NCI-H82 treated with DMSO at 0.1 percent for 48 hours (cell line): ENCODE results near the gene P2RX7.
"Not testable (repeated sequence)": the region's sequence is repeated elsewhere in the genome, so short reads cannot be mapped to it uniquely, and the experiment has no call there.

Experiments
- DNase-seq: peaks from one replicate; lab custom pipeline; 2025; ENCODE audit not compliant: unreplicated experiment; lab: John Stamatoyannopoulos, UW

The P2RX7 gene

GRCh38 chr12:121133838-121134237 lies 1.2 kb downstream of the P2RX7 start:
- no peak for DNase-seq

- DNase-seq = no peak
Observed at GRCh38 chr12:121135320-121135719, 2.6 kb downstream of the P2RX7 start.

DNA sequence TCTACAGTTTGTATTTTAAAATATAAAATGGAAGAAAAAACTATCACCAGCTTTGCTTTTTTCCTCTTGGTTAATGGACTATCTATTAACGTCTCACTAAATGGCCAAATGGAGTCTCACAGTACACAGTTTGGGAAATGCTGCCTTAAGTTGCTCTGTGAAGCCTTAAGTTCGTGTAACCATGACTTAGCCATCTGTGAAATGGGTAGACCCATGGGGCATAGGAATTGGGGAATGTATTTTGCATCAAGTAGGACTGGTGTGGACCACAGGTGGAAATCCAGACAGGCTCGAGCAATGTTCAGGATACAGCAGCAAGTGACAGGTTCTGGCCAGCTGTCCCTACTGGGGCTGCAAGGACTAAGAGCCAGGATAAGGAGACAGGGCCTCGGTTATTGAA lies 4.8 kb downstream of the P2RX7 start:
- DNase-seq = no peak

DNA sequence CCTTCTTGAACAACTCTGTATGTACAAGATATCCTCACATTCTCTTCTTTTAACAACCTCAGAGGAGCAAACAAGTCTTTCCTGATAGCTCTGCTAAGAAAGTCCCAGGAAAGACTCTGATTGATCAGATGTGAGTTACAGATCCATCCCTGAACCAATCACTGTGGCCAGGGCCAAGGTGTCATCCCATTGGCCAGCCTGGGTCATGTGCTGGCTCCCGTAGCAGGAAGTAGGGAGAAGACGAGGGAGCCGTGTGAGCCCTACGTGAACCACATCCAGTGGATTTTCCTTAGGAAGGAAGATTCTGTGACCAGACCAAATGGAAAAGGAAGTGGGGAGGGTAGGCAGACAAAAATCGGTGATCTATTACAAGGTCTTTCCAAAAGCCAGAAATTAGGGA lies 5.6 kb downstream of the P2RX7 start:
- DNase-seq = no peak

GRCh38 chr12:121139286-121139685 lies 6.6 kb downstream of the P2RX7 start:
- DNase-seq = no peak

GRCh38 chr12:121142171-121142950 lies 9.7 kb downstream of the P2RX7 start:
- DNase-seq = no peak

GRCh38 chr12:121144416-121144914 lies 11.8 kb downstream of the P2RX7 start:
- no peak for DNase-seq

DNA sequence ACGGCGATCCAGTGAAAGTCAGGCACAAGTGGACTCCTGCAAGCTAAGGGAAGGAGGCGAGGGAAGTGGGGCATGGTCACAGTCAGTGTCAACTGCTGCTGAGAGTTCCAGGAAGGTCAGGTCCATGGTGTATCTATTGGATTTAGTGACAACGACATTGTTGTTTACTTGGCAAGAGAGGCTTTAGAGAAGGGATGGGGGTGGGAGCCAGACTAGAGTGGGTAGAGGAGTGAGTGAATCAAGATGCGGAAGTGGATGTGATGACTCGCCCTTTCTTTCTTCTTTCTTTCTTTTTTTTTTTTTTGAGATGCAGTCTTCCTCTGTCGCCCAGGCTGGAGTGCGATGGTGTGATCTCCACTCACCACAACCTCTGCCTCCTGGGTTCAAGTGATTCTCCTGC lies 12.5 kb downstream of the P2RX7 start:
- no peak for DNase-seq

DNA sequence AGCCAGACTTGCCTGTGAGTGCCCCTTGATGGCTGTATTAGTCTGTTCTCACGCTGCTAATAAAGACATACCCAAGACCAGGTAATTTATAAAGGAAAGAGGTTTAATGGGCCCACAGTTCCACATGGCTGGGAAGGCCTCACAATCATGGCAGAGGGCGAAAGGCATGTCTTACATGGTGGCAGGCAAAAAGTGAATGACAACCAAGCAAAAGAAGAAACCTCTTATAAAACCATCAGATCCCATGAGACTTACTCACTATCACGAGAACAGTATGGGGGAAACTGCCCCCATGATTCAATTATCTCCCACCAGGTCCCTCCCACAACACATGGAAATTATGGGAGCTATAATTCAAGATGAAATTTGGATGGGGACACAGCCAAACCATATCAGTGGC lies 16.6 kb downstream of the P2RX7 start:
- not testable (repeated sequence) for DNase-seq

DNA sequence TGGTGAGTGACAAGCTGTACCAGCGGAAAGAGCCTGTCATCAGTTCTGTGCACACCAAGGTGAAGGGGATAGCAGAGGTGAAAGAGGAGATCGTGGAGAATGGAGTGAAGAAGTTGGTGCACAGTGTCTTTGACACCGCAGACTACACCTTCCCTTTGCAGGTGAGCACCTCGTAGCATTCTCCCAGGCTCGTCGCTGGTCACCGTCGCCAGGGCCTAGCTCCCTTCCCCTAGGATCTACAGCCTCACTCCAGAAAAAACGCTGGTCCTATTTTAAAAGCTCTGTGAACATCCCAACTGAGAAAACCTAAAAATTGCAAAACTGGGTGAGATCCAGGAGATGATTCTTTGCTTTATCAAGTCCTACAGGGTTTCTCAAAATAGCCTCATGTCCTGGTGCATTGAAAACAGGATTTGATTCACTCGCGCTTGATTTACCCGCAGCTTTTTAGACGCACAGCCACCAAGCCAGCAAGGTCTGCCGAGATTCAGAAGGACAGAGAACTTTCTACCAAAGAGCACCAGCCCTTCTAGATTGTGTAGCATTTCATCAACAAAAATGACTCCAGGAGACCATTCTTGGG lies 22.2 kb downstream of the P2RX7 start:
- DNase-seq = no peak

DNA sequence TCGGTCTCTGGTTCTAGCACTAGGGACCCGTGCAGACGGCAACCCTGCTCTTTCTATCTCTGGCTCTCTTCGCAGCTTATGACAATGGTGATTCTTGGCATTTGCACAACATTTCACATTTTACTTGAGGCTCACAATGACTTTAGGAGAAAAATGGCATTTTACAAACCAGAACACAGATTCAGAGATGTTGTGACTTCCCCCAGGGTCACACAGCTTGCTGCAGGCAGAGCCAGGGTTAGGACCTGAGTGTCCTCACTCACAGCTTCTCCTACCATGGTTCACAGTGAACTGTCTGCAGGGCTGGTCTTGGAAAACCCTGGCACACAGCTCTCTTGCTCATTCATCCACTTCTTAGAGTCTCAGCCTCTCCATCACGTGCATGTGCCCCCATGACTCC lies 23.7 kb downstream of the P2RX7 start:
- no peak for DNase-seq

- no peak for DNase-seq
Observed at GRCh38 chr12:121158085-121158484, 25.4 kb downstream of the P2RX7 start.

GRCh38 chr12:121158728-121159351 lies 26.2 kb downstream of the P2RX7 start:
- not testable (repeated sequence) for DNase-seq

- DNase-seq = no peak
Observed at GRCh38 chr12:121159467-121160307, 27.0 kb downstream of the P2RX7 start.

DNA sequence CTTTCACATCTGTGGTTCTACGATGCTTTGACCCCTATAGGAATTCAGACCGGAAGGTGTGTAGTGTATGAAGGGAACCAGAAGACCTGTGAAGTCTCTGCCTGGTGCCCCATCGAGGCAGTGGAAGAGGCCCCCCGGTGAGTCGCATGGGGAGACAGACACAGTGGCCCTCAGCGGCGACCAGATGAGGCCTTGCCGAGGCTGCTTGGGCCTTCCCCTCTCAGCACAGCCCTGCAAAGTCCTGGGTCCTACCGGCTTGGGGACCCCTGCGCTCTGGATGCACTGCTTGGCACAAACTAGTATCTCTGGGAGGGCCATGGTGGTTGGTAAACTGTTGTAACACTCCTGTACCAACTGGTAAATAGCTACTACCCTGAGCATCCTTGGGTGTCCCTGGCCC lies 29.7 kb downstream of the P2RX7 start:
- DNase-seq = no peak

DNA sequence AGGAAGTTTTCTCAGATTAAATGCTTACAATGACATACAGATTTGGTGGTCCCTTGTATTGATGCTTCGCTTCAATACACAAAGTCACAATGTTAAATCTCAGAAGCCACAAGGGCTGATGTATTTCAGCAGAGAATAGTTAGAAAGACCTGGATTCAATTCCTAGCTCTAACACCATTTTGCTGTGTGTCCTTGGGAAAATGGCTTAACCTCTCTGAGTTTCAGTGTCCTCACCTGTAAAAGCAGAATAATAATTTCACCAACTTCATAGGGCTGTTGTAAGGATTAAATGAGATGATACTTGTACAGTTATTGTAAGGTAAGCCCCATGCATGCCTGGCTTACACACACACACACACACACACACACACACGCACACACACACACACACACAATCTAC lies 30.3 kb downstream of the P2RX7 start:
- no peak for DNase-seq

DNA sequence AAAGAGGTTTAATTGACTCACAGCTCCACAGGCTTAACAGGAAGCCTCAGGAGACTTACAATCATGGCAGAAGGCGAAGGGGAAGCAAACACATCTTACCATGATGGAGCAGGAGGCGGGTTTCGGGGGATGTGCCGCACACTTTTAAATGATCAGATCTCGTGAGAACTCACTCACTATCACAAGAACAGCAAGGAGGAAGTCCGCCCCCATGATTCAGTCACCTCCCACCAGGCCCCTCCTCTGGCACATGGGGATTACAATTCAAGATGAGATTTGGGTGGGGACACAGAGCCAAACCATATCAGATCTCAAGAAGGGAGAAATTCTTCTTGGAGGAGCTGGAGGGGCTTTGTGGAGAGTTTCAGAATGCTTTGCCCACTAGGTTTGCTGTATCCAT lies 32.2 kb downstream of the P2RX7 start:
- not testable (repeated sequence) for DNase-seq

DNA sequence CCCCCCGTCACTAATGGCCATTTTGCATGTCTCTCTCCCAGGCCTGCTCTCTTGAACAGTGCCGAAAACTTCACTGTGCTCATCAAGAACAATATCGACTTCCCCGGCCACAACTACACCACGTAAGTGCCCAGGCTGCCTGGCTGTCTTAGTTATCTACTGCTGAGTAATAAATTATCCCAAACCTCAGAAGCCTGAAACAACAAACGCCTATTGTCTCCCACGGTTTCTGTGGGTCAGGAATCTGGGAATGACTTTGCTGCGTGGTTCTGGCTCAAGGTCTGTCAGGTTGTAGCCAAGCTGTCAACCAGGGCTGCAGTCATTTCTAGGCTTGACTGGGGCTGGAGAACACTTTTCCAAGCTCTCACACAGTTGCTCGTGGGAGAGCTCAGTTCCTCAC lies 32.6 kb downstream of the P2RX7 start:
- no peak for DNase-seq

- peak; percentile 7 for DNase-seq
Observed at GRCh38 chr12:121166356-121166755, 33.7 kb downstream of the P2RX7 start.

DNA sequence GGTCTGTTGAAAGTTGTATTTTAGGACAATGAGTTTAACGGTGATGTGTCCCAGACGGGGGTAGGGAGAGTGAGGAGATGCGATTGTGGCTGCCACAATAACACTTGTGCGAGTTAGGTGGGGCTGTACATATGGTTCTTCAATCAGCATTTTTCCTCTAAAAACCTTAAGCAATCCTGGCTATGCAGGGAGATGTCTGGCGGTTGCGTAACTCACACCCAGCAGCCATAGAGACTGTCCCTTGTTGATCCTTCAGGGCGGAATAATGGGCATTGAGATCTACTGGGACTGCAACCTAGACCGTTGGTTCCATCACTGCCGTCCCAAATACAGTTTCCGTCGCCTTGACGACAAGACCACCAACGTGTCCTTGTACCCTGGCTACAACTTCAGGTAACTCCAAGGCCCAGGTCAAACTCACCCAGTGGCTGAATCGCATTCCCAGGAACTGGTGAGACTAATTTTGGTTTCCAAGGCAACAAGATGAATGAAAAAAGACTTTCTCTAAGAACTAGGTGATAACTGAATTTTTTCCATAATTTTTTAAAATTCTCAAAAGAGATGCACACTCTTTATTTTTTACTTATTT lies 34.6 kb downstream of the P2RX7 start:
- no peak for DNase-seq

GRCh38 chr12:121167951-121168350 lies 35.3 kb downstream of the P2RX7 start:
- DNase-seq = no peak
